ENCODE measurements around the gene KRT83. TPM values are rescaled to one million over a fixed set of nuclear protein-coding genes. Genes with fewer than 3 reads are reported as not detected.

The KRT83 gene
- total RNA-seq, 1 experiment from 2014 or later, result not detected

GRCh38 chr12:52295663-52296062, 25.5 kb downstream of the KRT83 start:
- no peaks in the 10 kb centered on the region for H3K36me3 Mint-ChIP-seq (ENCODE audit: insufficient read depth in 1 of 3, low read depth in 3 of 3)
- no peak overlapping the region for H4K5ac ChIP-seq (ENCODE audit: insufficient read length, low read depth, low read length)
- H3K9me3 Mint-ChIP-seq, result no peaks in the 10 kb centered on the region
- no peak overlapping the region for H2BK120ac ChIP-seq (ENCODE audit: low read depth, low read length, poor library complexity, severe bottlenecking)
- no peak overlapping the region for H3K56ac ChIP-seq (ENCODE audit: insufficient read length, low read depth, low read length)
- no peaks in the 10 kb centered on the region; the same call in 1 of the 2 replicates for H3K27me3 ChIP-seq (ENCODE audit: insufficient read depth, low read length)
- H4K20me1 ChIP-seq (ENCODE audit: control insufficient read depth, insufficient read depth, insufficient read length), result no peaks in the 10 kb centered on the region
- H3K27ac ChIP-seq (ENCODE audit: insufficient read length, low read depth, low read length), result no peak overlapping the region
- no peak overlapping the region for H3K23ac ChIP-seq (ENCODE audit: insufficient read length, low read depth, low read length)
- H2AFZ ChIP-seq (ENCODE audit: low read length), result no peak overlapping the region
- no peak overlapping the region for H2BK5ac ChIP-seq (ENCODE audit: insufficient read length, low read length)
- TF ChIP-seq CTCF (conservative IDR thresholded peaks at IDR 0.05), result no peak
- H3K79me1 ChIP-seq (ENCODE audit: insufficient read depth, low read depth, low read length, poor library complexity, severe bottlenecking), result no peaks in the 10 kb centered on the region
- H4K8ac ChIP-seq (replicated peaks; ENCODE audit: insufficient read length, low read depth, low read length), result no peak overlapping the region
- no peak overlapping the region for H3K4me3 Mint-ChIP-seq
- no CpG with 5 or more reads among the region's 1 CpG for WGBS (ENCODE audit: extremely low coverage, insufficient read length, low lambda C conversion rate)
- DNase-seq, result peak; percentile 8
- H2AK5ac ChIP-seq (ENCODE audit: insufficient read length, low read length), result no peak overlapping the region
- H3T11ph ChIP-seq (ENCODE audit: low read length), result no peak overlapping the region
- H2BK15ac ChIP-seq (ENCODE audit: low read depth, low read length), result no peak overlapping the region
- peaks cover 40% of the 10 kb centered on the region for H3K27me3 Mint-ChIP-seq (ENCODE audit: low read depth)
- H3K79me2 ChIP-seq (ENCODE audit: insufficient read depth, low read length), result no peaks in the 10 kb centered on the region
- no peaks in the 10 kb centered on the region for H3K23me2 ChIP-seq (ENCODE audit: insufficient read length, low read depth, low read length, poor library complexity, severe bottlenecking)
- no peak overlapping the region for H3K4me2 ChIP-seq (ENCODE audit: insufficient read depth, insufficient read length, low read length)
- H2BK20ac ChIP-seq (ENCODE audit: low read depth, low read length, poor library complexity, severe bottlenecking), result no peak overlapping the region
- H4K91ac ChIP-seq (ENCODE audit: insufficient read length, low read depth, low read length), result no peak overlapping the region
- H3K4me1 ChIP-seq (ENCODE audit: insufficient read depth, low read length), result no peaks in the 10 kb centered on the region
- no peak overlapping the region for H3K27ac Mint-ChIP-seq
- H3K4ac ChIP-seq (ENCODE audit: low read depth, low read length), result no peak overlapping the region
- H3K9ac ChIP-seq (ENCODE audit: extremely low read depth, insufficient read length, low read length), result no peak overlapping the region
- H3K4me1 Mint-ChIP-seq, result peaks cover 0 to 4% of the 10 kb centered on the region in 2 experiments; a peak in 2 of 4 replicates
- no peaks in the 10 kb centered on the region for H3K9me3 ChIP-seq (ENCODE audit: control insufficient read depth, low read depth, low read length)
- no peak overlapping the region for H2BK12ac ChIP-seq (ENCODE audit: insufficient read length, low read depth, low read length)
- H3K18ac ChIP-seq (ENCODE audit: insufficient read length, low read depth, low read length), result no peak overlapping the region
- no peak overlapping the region for H3K14ac ChIP-seq (ENCODE audit: insufficient read depth, low read length)
